Psoas muscle (tissue), 8 donors: ENCODE measurements around the gene SLC25A13. TPM values are rescaled to one million over a fixed set of nuclear protein-coding genes. Genes with fewer than 3 reads are reported as not detected.

ENCODE experiments used
- ATAC-seq, 4 donors: fragments of 200-7000 bp; cut with Tn5 transposase; one replicate each; pipeline ENCODE4 v1.9.1; 2020; ENCODE audit warnings: moderate library complexity in 3 of 4, mild to moderate bottlenecking in 2 of 4
- DNase-seq, 2 donors: peaks; one replicate each; pipeline ENCODE4 v3.0.0-alpha.2; 2020
- H3K27ac ChIP-seq: fragments of 200-600 bp; one replicate; pipeline ENCODE4 v1.8.0; 2022
- H3K27me3 ChIP-seq, 3 donors: fragments of 200-600 bp in 1 of 3; one replicate each; pipeline versions ENCODE4 v1.6.1 to v1.8.0; 2013 to 2022; ENCODE audit warnings: low read length in 2 of 3, mild to moderate bottlenecking in 2 of 3, moderate library complexity in 1 of 3; ENCODE audit not compliant: insufficient read depth in 3 of 3
- H3K36me3 ChIP-seq, 2 donors: fragments of 200-600 bp in 1 of 2; one replicate each; pipeline versions ENCODE4 v1.6.1 to v1.8.0; 2013 to 2022; ENCODE audit warnings: low read depth in 1 of 2, mild to moderate bottlenecking in 1 of 2, moderate library complexity in 1 of 2; ENCODE audit not compliant: insufficient read depth in 1 of 2
- H3K4me1 ChIP-seq: fragments of 200-600 bp; one replicate; pipeline ENCODE4 v1.8.0; 2022
- H3K4me3 ChIP-seq: fragments of 200-600 bp; one replicate; pipeline ENCODE4 v1.8.0; 2022; ENCODE audit warnings: mild to moderate bottlenecking
- H3K9me3 ChIP-seq: fragments of 200-600 bp; one replicate; pipeline ENCODE4 v1.8.0; 2022
- CTCF ChIP-seq: fragments of 200-600 bp; IDR thresholded peaks from one replicate; pipeline ENCODE4 v1.8.0; 2022; ENCODE audit warnings: antibody characterized with exemption
- WGBS, 3 donors: extraction: QIAGEN DNeasy Blood & Tissue Kit; methylation state at CpG; one replicate each; pipeline versions ENCODE4 v1.1.6 to v1.1.7; 2013; 5-methylcytosine and 5-hydroxymethylcytosine counted together
- intact Hi-C, 2 donors: fragments of 100-400 bp; cut with DNase I; formaldehyde crosslinking; loops; one replicate each; pipeline versions ENCODE4 v1.11.0 to v1.14.2; 2022
- polyA plus RNA-seq, 3 donors: library from polyadenylated mRNA; stranded (reverse); fragments of 200-250 nt; gene quantifications; one replicate each; pipeline ENCODE4 v1.2.3, GENCODE V29; 2013
- total RNA-seq, 4 donors: library from RNA; stranded (reverse); fragmentation: NEBNext Ultra II Directional in 2 of 4; extraction: Animal tissue kit (Norgen Biotek cat#: 25700) in 2 of 4; gene quantifications; one replicate each; pipeline versions ENCODE4 v1.2.1 to v1.2.4, GENCODE V29; 2021 to 2023
- donor health status: healthy with polysubstance abuse.
- donor health status: DM: no; HTN: no; CAD: no; lungs with moderate emphysema.
- donor health status: Bipolar disorder and iron deficiency.
- donor health status: healthy.
- donor health status: DM: yes; HTN: yes; CAD: no.
- donor health status: DM: no; HTN: no; CAD: no.
- donor health status: DM: no; HTN: no; CAD: no.
- donor health status: DM: yes; HTN: yes; CAD: no.

The SLC25A13 gene
- total and polyA plus RNA-seq, 7 donors: 3.3 to 31.6 (median 9.0) TPM

DNA sequence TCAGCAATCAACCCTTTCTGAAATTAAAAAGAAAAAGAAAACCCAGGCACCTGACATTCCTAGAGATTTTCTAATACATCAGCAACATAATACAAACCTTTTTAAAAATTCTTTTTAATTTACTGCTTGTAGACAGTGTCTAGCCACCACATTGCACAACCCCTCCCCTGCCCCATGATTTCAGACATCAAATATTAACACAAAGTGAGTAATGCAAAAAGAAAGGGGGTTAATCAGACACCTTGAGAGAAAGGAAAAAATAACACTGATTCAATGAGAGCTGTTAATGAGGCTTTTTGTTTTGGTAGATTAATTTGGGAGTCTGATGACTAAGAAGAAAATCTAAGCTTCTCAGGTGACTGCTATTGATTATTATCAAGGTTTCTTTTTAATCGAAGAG is 55.3 kb downstream of the SLC25A13 start:
- ATAC-seq (no peak), DNase-seq (no peak)
- intact Hi-C loops: no loop called here
- Histone ChIP-seq H3K36me3 (peaks cover 0 to 2% of the 10 kb centered on the region in 2 donors), H3K27ac (no peak overlapping the region), H3K4me3 (no peak overlapping the region), H3K9me3 (no peaks in the 10 kb centered on the region), H3K27me3 (no peaks in the 10 kb centered on the region), H3K4me1 (no peaks in the 10 kb centered on the region)
- TF ChIP-seq CTCF: no peak
- WGBS, 3 donors: 100% methylated on average over 1 of the region's 1 CpG

DNA sequence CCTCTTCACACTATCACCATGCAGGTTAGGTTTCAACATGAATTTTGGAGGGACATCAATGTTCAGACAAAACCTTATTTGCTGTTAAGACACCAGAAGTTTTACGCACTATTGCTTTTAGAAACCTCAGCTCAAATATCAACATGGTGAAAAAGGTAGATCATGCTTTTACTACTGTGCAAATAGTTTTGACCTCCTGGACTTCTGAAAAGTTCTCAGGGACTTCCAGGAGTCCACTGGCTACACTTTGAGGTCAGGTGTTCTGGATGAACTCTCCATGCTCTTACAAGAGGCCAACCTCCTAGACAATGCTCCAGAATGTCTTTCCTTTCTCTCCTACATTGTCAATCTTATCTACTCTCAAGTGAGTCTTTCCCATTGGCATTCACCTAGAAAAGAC is 55.9 kb downstream of the SLC25A13 start:
- no peak for DNase-seq
- Histone ChIP-seq H3K27me3 (no peaks in the 10 kb centered on the region), H3K4me3 (no peak overlapping the region), H3K9me3 (no peaks in the 10 kb centered on the region), H3K36me3 (peaks cover 0 to 2% of the 10 kb centered on the region in 2 donors), H3K4me1 (no peaks in the 10 kb centered on the region), H3K27ac (no peak overlapping the region)
- WGBS, 3 donors: 95 to 100% (median 96%) methylated on average over 1 of the region's 1 CpG
- ATAC-seq: no peak
- TF ChIP-seq CTCF: no peak
- intact Hi-C loops: no loop called here

DNA sequence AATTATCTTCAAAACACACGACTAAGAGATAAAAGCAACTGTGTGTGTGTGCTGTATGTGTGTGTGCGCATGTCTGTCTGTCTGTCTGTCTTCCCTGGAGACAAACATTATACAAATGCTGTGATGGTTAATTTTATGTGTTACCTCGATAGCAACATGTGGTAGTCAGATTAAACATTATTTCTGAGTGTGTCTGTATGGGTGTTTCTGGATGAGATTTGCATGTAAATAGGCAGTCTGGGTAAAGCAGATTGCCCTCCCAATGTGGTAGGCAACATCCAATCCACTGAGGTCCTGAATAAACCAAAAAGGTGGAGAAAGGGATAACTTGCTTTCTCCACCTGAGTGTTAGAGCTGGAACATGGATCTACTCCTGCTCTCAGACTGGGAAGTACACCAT is 67.9 kb downstream of the SLC25A13 start:
- no peak overlapping the region for H3K27ac ChIP-seq
- 85 to 89% (median 86%) methylated on average over 3 of the region's 3 CpGs for WGBS, 3 donors
- no peak for DNase-seq
- H3K4me3 ChIP-seq: no peak overlapping the region
- H3K36me3 ChIP-seq: no peaks in the 10 kb centered on the region
- H3K4me1 ChIP-seq: peaks cover 16% of the 10 kb centered on the region
- no peak for TF ChIP-seq CTCF
- ATAC-seq: no peak
- no peaks in the 10 kb centered on the region for H3K9me3 ChIP-seq
- H3K27me3 ChIP-seq: no peaks in the 10 kb centered on the region
- intact Hi-C loops: no loop called here

- WGBS, 3 donors: 67 to 82% (median 76%) methylated on average over 2 of the region's 2 CpGs
These were observed 68.5 kb downstream of the SLC25A13 start for GRCh38 chr7:96253441-96253840.

More at GRCh38 chr7:96253441-96253840, 68.5 kb downstream of the SLC25A13 start:
- Histone ChIP-seq H3K36me3 (no peaks in the 10 kb centered on the region), H3K9me3 (no peaks in the 10 kb centered on the region), H3K27ac (no peak overlapping the region), H3K27me3 (no peaks in the 10 kb centered on the region), H3K4me3 (no peak overlapping the region), H3K4me1 (peaks cover 17% of the 10 kb centered on the region)
- DNase-seq: no peak
- intact Hi-C loops: no loop called here
- TF ChIP-seq CTCF: no peak
- no peak for ATAC-seq
